Measurements from ENCODE around the gene HRH2.
"Not testable (repeated sequence)": the region's sequence is repeated elsewhere in the genome, so short reads cannot be mapped to it uniquely, and the experiment has no call there.

Gene HRH2

GRCh38 chr5:175715627-175716522, 58.0 kb downstream of the HRH2 start:
- Mint-ChIP-seq H3K36me3 (ENCODE audit: low read depth) (peaks cover 1% of the 10 kb centered on the region), H3K4me1 (ENCODE audit: low read depth) (peaks cover 6% of the 10 kb centered on the region), H3K27me3 (no peaks in the 10 kb centered on the region), H3K27ac (no peak overlapping the region), H3K4me3 (no peak overlapping the region), H3K9me3 (peaks cover 15% of the 10 kb centered on the region)
- DNase-seq, result no peak

GRCh38 chr5:175717837-175718236, 60.0 kb downstream of the HRH2 start:
- no peak overlapping the region for H3K4me3 Mint-ChIP-seq
- no peak for DNase-seq

GRCh38 chr5:175718401-175719108, 60.7 kb downstream of the HRH2 start:
- H3K4me3 Mint-ChIP-seq, result no peak overlapping the region
- H3K36me3 Mint-ChIP-seq (ENCODE audit: low read depth), result no peaks in the 10 kb centered on the region
- peaks cover 15% of the 10 kb centered on the region for H3K9me3 Mint-ChIP-seq
- peaks cover 6% of the 10 kb centered on the region for H3K4me1 Mint-ChIP-seq (ENCODE audit: low read depth)
- no peaks in the 10 kb centered on the region for H3K27me3 Mint-ChIP-seq
- peak; percentile 82 for DNase-seq
- H3K27ac Mint-ChIP-seq, result no peak overlapping the region

More at GRCh38 chr5:175717837-175718236, 60.0 kb downstream of the HRH2 start:
- H3K27me3 Mint-ChIP-seq, result no peaks in the 10 kb centered on the region
- H3K27ac Mint-ChIP-seq, result no peak overlapping the region
- no peaks in the 10 kb centered on the region for H3K36me3 Mint-ChIP-seq (ENCODE audit: low read depth)
- H3K4me1 Mint-ChIP-seq (ENCODE audit: low read depth), result peaks cover 6% of the 10 kb centered on the region
- peaks cover 15% of the 10 kb centered on the region for H3K9me3 Mint-ChIP-seq

GRCh38 chr5:175719109-175719432, 61.2 kb downstream of the HRH2 start:
- H3K36me3 Mint-ChIP-seq (ENCODE audit: low read depth); H3K27me3 Mint-ChIP-seq; H3K4me1 Mint-ChIP-seq (ENCODE audit: low read depth); H3K27ac Mint-ChIP-seq; DNase-seq; H3K4me3 Mint-ChIP-seq: not testable (repeated sequence)
- peaks cover 13% of the 10 kb centered on the region for H3K9me3 Mint-ChIP-seq

- Mint-ChIP-seq H3K9me3 (no peaks in the 10 kb centered on the region), H3K27me3 (peaks cover 10% of the 10 kb centered on the region), H3K4me1 (ENCODE audit: low read depth) (peaks cover 1% of the 10 kb centered on the region), H3K4me3 (no peak overlapping the region), H3K27ac (no peak overlapping the region), H3K36me3 (ENCODE audit: low read depth) (no peaks in the 10 kb centered on the region)
- DNase-seq, result no peak
Observed at GRCh38 chr5:175724314-175725275, 66.7 kb downstream of the HRH2 start.

- H3K27me3 Mint-ChIP-seq, result peaks cover 27% of the 10 kb centered on the region
- no peak for DNase-seq
- H3K4me3 Mint-ChIP-seq, result no peak overlapping the region
- no peaks in the 10 kb centered on the region for H3K36me3 Mint-ChIP-seq (ENCODE audit: low read depth)
- no peaks in the 10 kb centered on the region for H3K9me3 Mint-ChIP-seq
- H3K27ac Mint-ChIP-seq, result no peak overlapping the region
- H3K4me1 Mint-ChIP-seq (ENCODE audit: low read depth), result peaks cover 6% of the 10 kb centered on the region
Observed at GRCh38 chr5:175728316-175728715, 70.4 kb downstream of the HRH2 start.

- Mint-ChIP-seq H3K27ac (no peak overlapping the region), H3K4me3 (no peak overlapping the region), H3K27me3 (peaks cover 30% of the 10 kb centered on the region), H3K9me3 (no peaks in the 10 kb centered on the region), H3K4me1 (ENCODE audit: low read depth) (peaks cover 6% of the 10 kb centered on the region), H3K36me3 (ENCODE audit: low read depth) (no peaks in the 10 kb centered on the region)
- no peak for DNase-seq
Observed at GRCh38 chr5:175728885-175729828, 71.3 kb downstream of the HRH2 start.

GRCh38 chr5:175729829-175730277, 72.0 kb downstream of the HRH2 start:
- Mint-ChIP-seq H3K9me3 (no peaks in the 10 kb centered on the region), H3K36me3 (ENCODE audit: low read depth) (no peaks in the 10 kb centered on the region), H3K27me3 (peaks cover 30% of the 10 kb centered on the region), H3K4me1 (ENCODE audit: low read depth) (peaks cover 6% of the 10 kb centered on the region), H3K27ac (no peak overlapping the region), H3K4me3 (no peak overlapping the region)
- DNase-seq, result peak; percentile 96

GRCh38 chr5:175731172-175731571, 73.3 kb downstream of the HRH2 start:
- H3K4me3 Mint-ChIP-seq, result no peak overlapping the region
- no peak for DNase-seq
- no peaks in the 10 kb centered on the region for H3K9me3 Mint-ChIP-seq
- H3K27me3 Mint-ChIP-seq, result peaks cover 31% of the 10 kb centered on the region
- no peaks in the 10 kb centered on the region for H3K36me3 Mint-ChIP-seq (ENCODE audit: low read depth)
- peaks cover 6% of the 10 kb centered on the region for H3K4me1 Mint-ChIP-seq (ENCODE audit: low read depth)
- H3K27ac Mint-ChIP-seq, result no peak overlapping the region

GRCh38 chr5:175731756-175732465, 74.0 kb downstream of the HRH2 start:
- no peak for DNase-seq
- no peaks in the 10 kb centered on the region for H3K36me3 Mint-ChIP-seq (ENCODE audit: low read depth)
- no peak overlapping the region for H3K4me3 Mint-ChIP-seq
- H3K27ac Mint-ChIP-seq, result no peak overlapping the region
- H3K9me3 Mint-ChIP-seq, result no peaks in the 10 kb centered on the region
- peaks cover 35% of the 10 kb centered on the region for H3K27me3 Mint-ChIP-seq
- peaks cover 6% of the 10 kb centered on the region for H3K4me1 Mint-ChIP-seq (ENCODE audit: low read depth)

- Mint-ChIP-seq H3K36me3 (ENCODE audit: low read depth) (no peaks in the 10 kb centered on the region), H3K9me3 (no peaks in the 10 kb centered on the region), H3K27me3 (peaks cover 44% of the 10 kb centered on the region), H3K27ac (no peak overlapping the region), H3K4me1 (ENCODE audit: low read depth) (peaks cover 6% of the 10 kb centered on the region), H3K4me3 (no peak overlapping the region)
- DNase-seq, result no peak
Observed at GRCh38 chr5:175733017-175733416, 75.1 kb downstream of the HRH2 start.

GRCh38 chr5:175734016-175734415, 76.1 kb downstream of the HRH2 start:
- Mint-ChIP-seq H3K9me3 (no peaks in the 10 kb centered on the region), H3K27ac (no peak overlapping the region), H3K36me3 (ENCODE audit: low read depth) (no peaks in the 10 kb centered on the region), H3K4me1 (ENCODE audit: low read depth) (peaks cover 6% of the 10 kb centered on the region), H3K27me3 (peaks cover 47% of the 10 kb centered on the region), H3K4me3 (no peak overlapping the region)
- DNase-seq, result no peak

GRCh38 chr5:175734501-175734900, 76.6 kb downstream of the HRH2 start:
- Mint-ChIP-seq H3K36me3 (ENCODE audit: low read depth) (no peaks in the 10 kb centered on the region), H3K9me3 (no peaks in the 10 kb centered on the region), H3K27ac (no peak overlapping the region), H3K4me1 (ENCODE audit: low read depth) (peaks cover 6% of the 10 kb centered on the region), H3K4me3 (no peak overlapping the region), H3K27me3 (peaks cover 46% of the 10 kb centered on the region)
- DNase-seq, result no peak

Data from activated T-cell treated with anti-CD3 and anti-CD28 coated beads, Interleukin-2, amount 50 U/mL, for 24 hours (primary cell).